ENCODE measurements around the gene SEMA5A.
A peak's percentile ranks its signal among the peaks of the same experiment; 100 is the strongest.

SEMA5A gene

DNA sequence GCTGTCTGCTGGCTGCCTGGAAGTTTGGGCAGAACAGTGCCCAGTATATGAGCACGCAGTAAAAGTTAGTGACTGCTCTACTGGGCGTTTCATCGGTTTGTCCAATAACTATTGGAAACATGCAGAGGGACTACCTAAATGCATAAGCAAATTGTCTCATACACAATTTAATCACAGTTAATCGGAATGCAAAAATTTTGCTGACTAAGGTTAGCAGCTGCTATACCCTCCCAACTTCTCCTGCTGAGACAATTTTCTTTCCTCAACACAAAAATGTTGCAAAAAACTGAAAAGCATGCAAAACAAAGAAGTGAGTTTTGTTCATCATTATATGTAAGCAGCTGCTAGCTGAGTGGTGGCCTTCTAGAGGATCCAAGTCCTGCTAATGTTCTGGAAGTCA lies 327.5 kb downstream of the SEMA5A start:
- in situ Hi-C loops (cut with MboI; ENCODE audit: low pct_unique_long_range_greater_than_20kb, low sequenced_read_pairs, unreplicated experiment), result loop anchor here (25.0 kb wide), 2 partner anchors 356 to 1281 kb away; no protein-coding TSS in a partner anchor
- TF ChIP-seq, protein P1, sequence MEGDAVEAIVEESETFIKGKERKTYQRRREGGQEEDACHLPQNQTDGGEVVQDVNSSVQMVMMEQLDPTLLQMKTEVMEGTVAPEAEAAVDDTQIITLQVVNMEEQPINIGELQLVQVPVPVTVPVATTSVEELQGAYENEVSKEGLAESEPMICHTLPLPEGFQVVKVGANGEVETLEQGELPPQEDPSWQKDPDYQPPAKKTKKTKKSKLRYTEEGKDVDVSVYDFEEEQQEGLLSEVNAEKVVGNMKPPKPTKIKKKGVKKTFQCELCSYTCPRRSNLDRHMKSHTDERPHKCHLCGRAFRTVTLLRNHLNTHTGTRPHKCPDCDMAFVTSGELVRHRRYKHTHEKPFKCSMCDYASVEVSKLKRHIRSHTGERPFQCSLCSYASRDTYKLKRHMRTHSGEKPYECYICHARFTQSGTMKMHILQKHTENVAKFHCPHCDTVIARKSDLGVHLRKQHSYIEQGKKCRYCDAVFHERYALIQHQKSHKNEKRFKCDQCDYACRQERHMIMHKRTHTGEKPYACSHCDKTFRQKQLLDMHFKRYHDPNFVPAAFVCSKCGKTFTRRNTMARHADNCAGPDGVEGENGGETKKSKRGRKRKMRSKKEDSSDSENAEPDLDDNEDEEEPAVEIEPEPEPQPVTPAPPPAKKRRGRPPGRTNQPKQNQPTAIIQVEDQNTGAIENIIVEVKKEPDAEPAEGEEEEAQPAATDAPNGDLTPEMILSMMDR (IDR thresholded peaks at IDR 0.05; ENCODE audit: extremely low read depth, insufficient read depth, missing control alignments), result no peak
- no peak for DNase-seq (ENCODE audit: low spot score)

DNA sequence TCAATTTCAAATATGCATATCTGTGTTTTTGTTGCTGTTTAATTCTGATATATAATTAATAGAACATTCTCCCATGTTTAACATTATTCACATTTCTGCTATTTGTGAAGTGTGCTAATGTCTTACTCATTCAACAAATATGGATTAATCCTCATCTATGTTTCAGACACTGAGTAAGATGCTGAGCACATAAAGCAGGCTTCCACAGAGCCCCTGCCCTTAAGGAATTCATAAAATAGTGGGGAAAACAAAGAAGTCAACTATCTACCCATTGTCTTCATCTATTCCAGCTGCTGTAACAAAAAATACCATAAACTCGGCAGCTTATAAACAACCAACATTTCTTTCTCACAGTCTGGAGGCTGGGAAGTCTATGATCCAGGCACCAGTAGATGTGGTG lies 333.3 kb downstream of the SEMA5A start:
- TF ChIP-seq, protein P1 (IDR thresholded peaks at IDR 0.05; ENCODE audit: extremely low read depth, insufficient read depth, missing control alignments), result no peak
- no peak for DNase-seq (ENCODE audit: low spot score)
- in situ Hi-C loops (cut with MboI; ENCODE audit: low pct_unique_long_range_greater_than_20kb, low sequenced_read_pairs, unreplicated experiment), result loop anchor here (25.0 kb wide), 2 partner anchors 350 to 1275 kb away; no protein-coding TSS in a partner anchor

DNA sequence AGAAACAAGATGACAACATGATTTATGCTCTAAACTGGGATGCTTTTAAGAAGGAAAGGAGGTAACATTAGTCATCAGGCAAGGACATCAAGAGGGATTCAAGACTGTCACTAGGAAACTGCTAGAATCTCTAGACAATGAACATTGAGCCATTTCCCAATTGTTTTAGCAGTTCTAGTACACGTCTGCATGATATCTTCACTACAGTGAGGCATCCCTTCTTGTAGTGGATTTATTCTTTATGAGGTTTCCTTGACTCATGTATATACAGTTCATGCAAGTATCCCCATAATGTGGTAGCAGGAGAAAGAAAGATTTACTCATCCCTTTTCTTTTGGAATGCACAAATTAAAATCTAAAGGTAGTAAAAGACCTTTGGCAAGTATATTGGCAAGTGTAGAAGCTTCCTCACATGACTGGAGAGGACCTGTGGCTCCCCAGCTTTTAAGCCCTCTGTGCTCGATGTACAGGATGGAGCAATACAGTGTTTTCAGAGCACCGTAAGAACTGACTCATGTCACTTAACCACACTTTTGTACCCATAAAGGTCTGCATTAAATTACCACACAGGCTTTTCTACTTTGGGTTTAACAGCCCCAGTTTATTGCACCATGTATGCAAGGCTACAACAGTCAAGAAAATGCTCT lies 335.9 kb downstream of the SEMA5A start:
- TF ChIP-seq, protein P1 (IDR thresholded peaks at IDR 0.05; ENCODE audit: extremely low read depth, insufficient read depth, missing control alignments), result no peak
- DNase-seq (ENCODE audit: low spot score), result no peak
- in situ Hi-C loops (cut with MboI; ENCODE audit: low pct_unique_long_range_greater_than_20kb, low sequenced_read_pairs, unreplicated experiment), result loop anchor here (25.0 kb wide), 2 partner anchors 348 to 1273 kb away; no protein-coding TSS in a partner anchor

DNA sequence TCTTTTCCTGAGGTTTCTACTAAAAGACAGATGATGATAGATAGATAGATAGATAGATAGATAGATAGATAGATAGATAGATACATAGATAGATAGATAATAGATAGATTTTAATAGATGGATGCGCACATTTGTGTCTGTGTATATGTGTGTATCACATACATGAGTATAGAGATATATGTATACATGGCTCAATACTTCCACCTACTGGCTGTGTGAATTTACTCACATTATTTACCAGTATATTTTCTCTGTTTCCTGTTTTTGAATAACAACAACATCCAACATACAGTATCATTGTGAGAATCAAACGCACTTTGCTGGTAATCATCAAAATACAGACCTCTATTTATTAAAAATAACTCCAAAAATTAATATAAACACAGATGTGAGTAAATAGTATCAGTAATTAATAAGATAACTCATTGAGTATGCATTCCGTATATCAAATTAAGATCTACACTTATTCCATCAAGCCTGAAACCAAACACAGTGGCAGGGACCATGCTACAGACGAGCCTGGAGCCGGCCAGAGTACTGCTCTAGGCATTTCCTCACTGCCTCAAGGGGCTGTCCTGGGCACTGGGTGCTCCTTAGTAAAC lies 338.0 kb downstream of the SEMA5A start:
- TF ChIP-seq, protein P1 (IDR thresholded peaks at IDR 0.05; ENCODE audit: extremely low read depth, insufficient read depth, missing control alignments), result peak; percentile 60
- in situ Hi-C loops (cut with MboI; ENCODE audit: low pct_unique_long_range_greater_than_20kb, low sequenced_read_pairs, unreplicated experiment), result loop anchor here (25.0 kb wide), 2 partner anchors 346 to 1271 kb away; no protein-coding TSS in a partner anchor
- peak; percentile 35 for DNase-seq (ENCODE audit: low spot score)

DNA sequence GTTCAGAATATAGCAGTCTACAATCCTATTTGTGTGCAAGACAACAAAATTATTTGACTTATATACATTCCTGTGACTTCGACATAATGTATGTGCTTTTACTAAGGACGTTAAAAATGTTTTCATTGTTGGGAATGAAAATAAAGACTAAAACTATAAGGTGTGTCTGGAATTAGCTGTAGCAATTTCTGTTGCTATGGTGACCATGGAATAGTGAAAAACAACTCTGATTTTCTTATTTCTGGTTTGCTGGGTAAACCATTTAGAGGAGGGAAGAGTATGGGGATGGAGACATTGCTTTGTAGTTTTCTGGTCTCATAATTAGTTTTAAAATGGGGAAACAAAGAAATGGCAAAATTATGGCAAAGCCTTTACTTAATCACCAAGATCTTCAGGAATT lies 343.2 kb downstream of the SEMA5A start:
- TF ChIP-seq, protein P1 (IDR thresholded peaks at IDR 0.05; ENCODE audit: extremely low read depth, insufficient read depth, missing control alignments), result no peak
- DNase-seq (ENCODE audit: low spot score), result no peak
- in situ Hi-C loops (cut with MboI; ENCODE audit: low pct_unique_long_range_greater_than_20kb, low sequenced_read_pairs, unreplicated experiment), result loop anchor here (25.0 kb wide), 2 partner anchors 340 to 1265 kb away; no protein-coding TSS in a partner anchor

DNA sequence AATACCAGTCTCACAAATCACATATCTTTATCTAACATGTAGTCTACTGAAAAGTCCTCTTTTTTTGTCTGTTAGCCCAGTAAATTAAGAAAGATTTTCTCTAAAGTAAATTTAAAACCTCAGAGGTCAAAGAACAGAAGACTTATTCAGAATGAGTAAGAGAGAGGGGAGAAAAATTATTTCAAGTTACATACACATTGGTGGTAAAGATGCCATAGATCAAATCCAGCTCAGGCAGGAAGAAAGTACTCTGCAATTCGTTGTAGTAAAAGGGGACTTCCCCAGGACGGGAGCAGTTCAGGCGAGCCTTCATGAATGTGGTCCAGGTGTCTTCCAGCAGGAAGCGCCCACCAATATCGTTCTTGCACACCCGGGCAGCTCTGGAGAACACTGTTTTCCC lies 344.1 kb downstream of the SEMA5A start:
- TF ChIP-seq, protein P1 (IDR thresholded peaks at IDR 0.05; ENCODE audit: extremely low read depth, insufficient read depth, missing control alignments), result no peak
- DNase-seq (ENCODE audit: low spot score), result no peak
- in situ Hi-C loops (cut with MboI; ENCODE audit: low pct_unique_long_range_greater_than_20kb, low sequenced_read_pairs, unreplicated experiment), result loop anchor here (25.0 kb wide), 2 partner anchors 339 to 1264 kb away; no protein-coding TSS in a partner anchor

Measured in GM13977 (cell line).